ENCODE data around the gene GALNTL6. TPM values are rescaled to one million over a fixed set of nuclear protein-coding genes. Genes with fewer than 3 reads are reported as not detected.

GALNTL6 gene
- total and polyA plus RNA-seq, 2 of the 4 experiments (the other 2 are of a cell fraction): under 0.01 TPM; not detected in 1

DNA sequence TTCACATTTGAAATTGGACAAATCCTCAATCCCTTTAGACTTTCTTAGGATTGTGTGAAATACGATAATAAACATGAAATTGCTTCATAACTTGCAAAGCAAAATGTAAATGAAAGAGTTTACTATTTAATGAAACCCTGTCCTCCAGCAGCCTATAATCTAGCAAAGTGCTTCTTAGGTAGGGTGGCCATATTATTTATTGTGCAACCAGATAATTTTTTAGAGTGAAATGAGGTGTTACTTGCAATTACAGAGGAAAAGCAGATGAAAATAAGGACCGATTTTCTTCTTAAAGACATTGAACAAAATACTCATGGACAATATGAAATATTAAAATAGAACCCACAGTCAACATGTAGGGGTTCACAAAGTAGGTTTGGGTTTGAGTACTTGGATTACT lies 1239.2 kb downstream of the GALNTL6 start:
- no peak overlapping the region for H3K4me3 ChIP-seq (ENCODE audit: insufficient read depth, low read depth, low read length)
- no peaks in the 10 kb centered on the region for H3K36me3 ChIP-seq (ENCODE audit: control insufficient read depth, insufficient read depth, low read length)
- H3K4me1 ChIP-seq (ENCODE audit: control insufficient read depth, insufficient read depth, low read length): no peaks in the 10 kb centered on the region
- in situ Hi-C loops (cut with MboI; ENCODE audit: low sequenced_read_pairs) (no loop called here), intact Hi-C loops (cut with micrococcal nuclease) (no loop called here), dilution Hi-C loops (cut with HindIII; ENCODE audit: low sequenced_read_pairs, unreplicated experiment) (no loop called here)
- H3K9ac ChIP-seq (ENCODE audit: low read depth, low read length): no peak overlapping the region
- H4K8ac ChIP-seq (ENCODE audit: low read depth in 2 of 2, low read length in 2 of 2): no peak overlapping the region
- H3K14ac ChIP-seq (replicated peaks; ENCODE audit: low read depth, low read length): no peak overlapping the region
- no peak overlapping the region for H3K23ac ChIP-seq (ENCODE audit: low read depth, low read length)
- no peak overlapping the region for H2AFZ ChIP-seq (replicated peaks; ENCODE audit: low read length, poor library complexity)
- H3K4me2 ChIP-seq (ENCODE audit: low read depth, low read length): no peak overlapping the region
- H3K56ac ChIP-seq (ENCODE audit: extremely low read depth, insufficient read depth, low read length): no peak overlapping the region
- H2AK9ac ChIP-seq (replicated peaks; ENCODE audit: low read depth, low read length, poor library complexity): no peak overlapping the region
- no peak overlapping the region for H2BK5ac ChIP-seq (ENCODE audit: low read depth, low read length, poor library complexity, severe bottlenecking)
- no peak overlapping the region for H3K18ac ChIP-seq (ENCODE audit: low read depth, low read length)
- no peaks in the 10 kb centered on the region for H3K9me3 ChIP-seq (ENCODE audit: control insufficient read depth, insufficient read depth, low read length)
- H3K4ac ChIP-seq (ENCODE audit: low read depth, low read length): no peak overlapping the region
- BruUV-seq (replicated peaks): no TSS peak
- H3K9me1 ChIP-seq (ENCODE audit: insufficient read depth, low read length): no peaks in the 10 kb centered on the region
- H2BK20ac ChIP-seq (ENCODE audit: low read depth, low read length): no peak overlapping the region
- H4K20me1 ChIP-seq (ENCODE audit: insufficient read depth, low read length): no peaks in the 10 kb centered on the region
- H2BK120ac ChIP-seq (ENCODE audit: low read depth, low read length): no peak overlapping the region
- H2BK15ac ChIP-seq (ENCODE audit: low read depth, low read length): no peak overlapping the region
- no CpG with 5 or more reads among the region's 2 CpGs for WGBS, 2 experiments (ENCODE audit: extremely low coverage in 2 of 2, insufficient read length in 1 of 2)
- no peak overlapping the region for H2AK5ac ChIP-seq (ENCODE audit: low read depth, low read length)
- TF ChIP-seq CHD1 (IDR thresholded peaks at IDR 0.05; ENCODE audit: low read depth, low read length): no peak
- peak; percentile 90 for TF ChIP-seq CEBPB (IDR thresholded peaks at IDR 0.05; ENCODE audit: low read depth, low read length)
- TF ChIP-seq RCOR1 (IDR thresholded peaks at IDR 0.05; ENCODE audit: insufficient replicate concordance, low read length): no peak
- TF ChIP-seq RAD21 (IDR thresholded peaks at IDR 0.05; ENCODE audit: low read length): no peak
- TF ChIP-seq USF2 (IDR thresholded peaks at IDR 0.05; ENCODE audit: low read depth, low read length): no peak
- no peak for TF ChIP-seq MXI1 (IDR thresholded peaks at IDR 0.05; ENCODE audit: borderline replicate concordance, low read depth, low read length)
- TF ChIP-seq, protein P1, sequence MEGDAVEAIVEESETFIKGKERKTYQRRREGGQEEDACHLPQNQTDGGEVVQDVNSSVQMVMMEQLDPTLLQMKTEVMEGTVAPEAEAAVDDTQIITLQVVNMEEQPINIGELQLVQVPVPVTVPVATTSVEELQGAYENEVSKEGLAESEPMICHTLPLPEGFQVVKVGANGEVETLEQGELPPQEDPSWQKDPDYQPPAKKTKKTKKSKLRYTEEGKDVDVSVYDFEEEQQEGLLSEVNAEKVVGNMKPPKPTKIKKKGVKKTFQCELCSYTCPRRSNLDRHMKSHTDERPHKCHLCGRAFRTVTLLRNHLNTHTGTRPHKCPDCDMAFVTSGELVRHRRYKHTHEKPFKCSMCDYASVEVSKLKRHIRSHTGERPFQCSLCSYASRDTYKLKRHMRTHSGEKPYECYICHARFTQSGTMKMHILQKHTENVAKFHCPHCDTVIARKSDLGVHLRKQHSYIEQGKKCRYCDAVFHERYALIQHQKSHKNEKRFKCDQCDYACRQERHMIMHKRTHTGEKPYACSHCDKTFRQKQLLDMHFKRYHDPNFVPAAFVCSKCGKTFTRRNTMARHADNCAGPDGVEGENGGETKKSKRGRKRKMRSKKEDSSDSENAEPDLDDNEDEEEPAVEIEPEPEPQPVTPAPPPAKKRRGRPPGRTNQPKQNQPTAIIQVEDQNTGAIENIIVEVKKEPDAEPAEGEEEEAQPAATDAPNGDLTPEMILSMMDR (conservative IDR thresholded peaks at IDR 0.05; ENCODE audit: low read depth, low read length): no peak
- TF ChIP-seq FOS (IDR thresholded peaks at IDR 0.05; ENCODE audit: low read depth, low read length): no peak
- TF ChIP-seq NFE2L2 (IDR thresholded peaks at IDR 0.05; ENCODE audit: low read depth, low read length): no peak
- no peak overlapping the region for H3K27ac ChIP-seq (ENCODE audit: insufficient read depth, low read length)
- H4K91ac ChIP-seq (ENCODE audit: insufficient read depth, low read depth, low read length): no peak overlapping the region
- H3K27me3 ChIP-seq (ENCODE audit: control insufficient read depth, insufficient read depth, low read length): no peaks in the 10 kb centered on the region
- DNase-seq: no peak
- ChIA-PET CTCF (no interaction called here), POLR2A (ENCODE audit: unreplicated experiment) (no interaction called here)
- ATAC-seq (ENCODE audit: low read depth): no peak
- no peak overlapping the region for H4K5ac ChIP-seq (ENCODE audit: low read depth, low read length)
- no peaks in the 10 kb centered on the region for H3K79me1 ChIP-seq (ENCODE audit: low read depth in 1 of 2, low read length in 2 of 2)
